Measurements from ENCODE around the gene OTUB2.

DNA sequence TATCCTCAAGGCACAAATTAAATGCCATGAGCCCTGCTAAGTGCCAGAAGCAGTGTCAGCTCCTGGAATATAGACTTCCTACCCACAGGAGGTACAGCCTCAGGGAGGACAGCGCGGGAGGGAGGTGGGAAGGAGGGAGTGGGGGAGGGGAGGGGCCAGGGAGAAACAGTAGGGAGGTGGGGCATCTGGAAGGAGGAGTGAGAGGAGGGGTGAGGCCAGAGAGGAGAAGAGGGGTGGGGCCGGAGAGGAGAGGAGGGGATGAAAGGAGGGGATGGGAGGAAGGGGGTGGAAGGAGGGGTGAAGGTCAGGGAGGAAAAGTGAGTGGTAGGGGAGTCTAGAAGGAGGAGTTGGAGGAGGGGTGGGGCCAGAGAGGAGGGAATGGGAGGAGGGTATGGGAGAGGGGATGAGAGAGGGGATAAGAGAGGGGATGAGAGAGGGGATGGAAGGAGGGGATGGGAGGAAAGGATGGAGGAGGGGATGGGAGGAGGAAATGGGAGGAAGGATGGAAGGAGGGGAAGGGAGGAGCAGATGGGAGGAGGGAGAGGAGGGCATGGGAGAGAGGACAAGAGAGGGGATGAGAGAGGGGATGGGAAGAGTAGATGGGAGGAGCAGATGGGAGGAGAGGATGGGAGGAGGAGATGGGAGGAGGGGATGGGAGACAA lies 38.2 kb upstream of the OTUB2 start:
- TF ChIP-seq POLR2AphosphoS5 (IDR thresholded peaks at IDR 0.05), result no peak
- TF ChIP-seq, protein P1, sequence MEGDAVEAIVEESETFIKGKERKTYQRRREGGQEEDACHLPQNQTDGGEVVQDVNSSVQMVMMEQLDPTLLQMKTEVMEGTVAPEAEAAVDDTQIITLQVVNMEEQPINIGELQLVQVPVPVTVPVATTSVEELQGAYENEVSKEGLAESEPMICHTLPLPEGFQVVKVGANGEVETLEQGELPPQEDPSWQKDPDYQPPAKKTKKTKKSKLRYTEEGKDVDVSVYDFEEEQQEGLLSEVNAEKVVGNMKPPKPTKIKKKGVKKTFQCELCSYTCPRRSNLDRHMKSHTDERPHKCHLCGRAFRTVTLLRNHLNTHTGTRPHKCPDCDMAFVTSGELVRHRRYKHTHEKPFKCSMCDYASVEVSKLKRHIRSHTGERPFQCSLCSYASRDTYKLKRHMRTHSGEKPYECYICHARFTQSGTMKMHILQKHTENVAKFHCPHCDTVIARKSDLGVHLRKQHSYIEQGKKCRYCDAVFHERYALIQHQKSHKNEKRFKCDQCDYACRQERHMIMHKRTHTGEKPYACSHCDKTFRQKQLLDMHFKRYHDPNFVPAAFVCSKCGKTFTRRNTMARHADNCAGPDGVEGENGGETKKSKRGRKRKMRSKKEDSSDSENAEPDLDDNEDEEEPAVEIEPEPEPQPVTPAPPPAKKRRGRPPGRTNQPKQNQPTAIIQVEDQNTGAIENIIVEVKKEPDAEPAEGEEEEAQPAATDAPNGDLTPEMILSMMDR (IDR thresholded peaks at IDR 0.05 in 8 of 11, conservative IDR thresholded peaks at IDR 0.05 in 3 of 11), result no peak
